Spleen (tissue), 7 donors: Measurements from ENCODE around the gene TNFSF8.

Experiments used
- POLR2A ChIP-seq, 3 donors: fragments of 450-650 bp; IDR thresholded peaks; one replicate each; pipeline ENCODE4 v1.5.1; 2017; ENCODE audit warnings: antibody characterized with exemption in 3 of 3, mild to moderate bottlenecking in 1 of 3
- TF ChIP-seq, protein P1 (sequence below), 11 experiments: fragments of 200-600 bp in 7 of 11; fragments of 450-650 bp in 4 of 11; sonication (generic) in 4 of 11; IDR thresholded peaks in 8 of 11; conservative IDR thresholded peaks in 3 of 11; 1 replicate in 7 of 11; 2 replicates in 4 of 11; pipeline versions ENCODE4 v1.4.0 to v1.8.0; 2016 to 2021; ENCODE audit warnings: antibody characterized with exemption in 11 of 11, inconsistent platforms in 4 of 11, mild to moderate bottlenecking in 1 of 11
- donor health status: DM: no; HTN: no; CAD: no; lungs with moderate emphysema.
- donor health status: DM: no; HTN: no; CAD: no.
- donor health status: DM: no; HTN: no; CAD: no.

DNA sequence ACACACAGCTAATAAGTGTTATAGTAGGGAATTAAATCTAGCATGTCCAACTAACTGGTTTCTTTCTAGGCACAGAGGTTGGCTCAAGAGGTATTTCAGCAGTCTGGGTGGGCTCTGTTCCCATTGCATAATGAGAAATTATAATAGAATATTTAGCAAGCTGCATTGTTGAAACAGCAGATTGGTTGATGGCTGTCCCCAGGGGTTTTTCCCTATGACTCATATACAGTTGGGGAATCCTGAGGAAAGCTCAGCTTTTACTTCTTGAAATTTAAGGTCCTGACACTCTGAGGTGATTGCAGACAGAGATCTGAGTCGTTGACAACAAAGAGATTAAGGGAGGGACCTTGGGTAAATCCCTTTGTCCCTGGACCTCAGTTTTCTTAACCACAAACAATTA lies 38.3 kb upstream of the TNFSF8 start:
- TF ChIP-seq, protein P1, sequence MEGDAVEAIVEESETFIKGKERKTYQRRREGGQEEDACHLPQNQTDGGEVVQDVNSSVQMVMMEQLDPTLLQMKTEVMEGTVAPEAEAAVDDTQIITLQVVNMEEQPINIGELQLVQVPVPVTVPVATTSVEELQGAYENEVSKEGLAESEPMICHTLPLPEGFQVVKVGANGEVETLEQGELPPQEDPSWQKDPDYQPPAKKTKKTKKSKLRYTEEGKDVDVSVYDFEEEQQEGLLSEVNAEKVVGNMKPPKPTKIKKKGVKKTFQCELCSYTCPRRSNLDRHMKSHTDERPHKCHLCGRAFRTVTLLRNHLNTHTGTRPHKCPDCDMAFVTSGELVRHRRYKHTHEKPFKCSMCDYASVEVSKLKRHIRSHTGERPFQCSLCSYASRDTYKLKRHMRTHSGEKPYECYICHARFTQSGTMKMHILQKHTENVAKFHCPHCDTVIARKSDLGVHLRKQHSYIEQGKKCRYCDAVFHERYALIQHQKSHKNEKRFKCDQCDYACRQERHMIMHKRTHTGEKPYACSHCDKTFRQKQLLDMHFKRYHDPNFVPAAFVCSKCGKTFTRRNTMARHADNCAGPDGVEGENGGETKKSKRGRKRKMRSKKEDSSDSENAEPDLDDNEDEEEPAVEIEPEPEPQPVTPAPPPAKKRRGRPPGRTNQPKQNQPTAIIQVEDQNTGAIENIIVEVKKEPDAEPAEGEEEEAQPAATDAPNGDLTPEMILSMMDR (IDR thresholded peaks at IDR 0.05 in 8 of 11, conservative IDR thresholded peaks at IDR 0.05 in 3 of 11), result no peak
- no peak for TF ChIP-seq POLR2A (IDR thresholded peaks at IDR 0.05)
